ENCODE measurements around the gene TNFSF4. TPM values are rescaled to one million over a fixed set of nuclear protein-coding genes. Genes with fewer than 3 reads are reported as not detected.

Gene TNFSF4
- total and polyA plus RNA-seq, 2 of the 13 experiments (the other 11 are each of a cell fraction or from before 2014, with no cell fraction given), result 2.4 to 7.9 TPM

GRCh38 chr1:173161510-173162221 lies 45.5 kb downstream of the TNFSF4 start:
- intact Hi-C loops (cut with micrococcal nuclease; ENCODE audit: unreplicated experiment), result no loop called here

More at GRCh38 chr1:173161510-173162221, 45.5 kb downstream of the TNFSF4 start:
- TF ChIP-seq ZNF292 (CRISPR knock-in tag; IDR thresholded peaks at IDR 0.05; ENCODE audit: borderline replicate concordance, low read depth) (no peak), ZNF3 (CRISPR knock-in tag; IDR thresholded peaks at IDR 0.05) (no peak), ZNF574 (CRISPR knock-in tag; IDR thresholded peaks at IDR 0.05) (no peak), RBM22 (optimal IDR thresholded peaks at IDR 0.05; ENCODE audit: low read length) (no peak)
- no peak overlapping the region for H3K9ac ChIP-seq (ENCODE audit: insufficient read depth, low read depth, low read length)
- no peaks in the 10 kb centered on the region for H3K9me3 ChIP-seq (ENCODE audit: low read length)
- POLR2A ChIA-PET, result no interaction called here
- FAIRE-seq (no peak), DNase-seq (ENCODE audit: low spot score) (no peak), ATAC-seq (no peak)
- CTCF ChIA-PET (ENCODE audit: low intra/inter-chr PET ratio, low total read pairs), result no interaction called here
- no peaks in the 10 kb centered on the region for H3K79me2 ChIP-seq (ENCODE audit: insufficient read depth, low read length)
- H2AFZ ChIP-seq (ENCODE audit: low read length), result no peak overlapping the region
- H3K27ac ChIP-seq (ENCODE audit: extremely low read length, insufficient read depth, low read length), result no peak overlapping the region
- no peak overlapping the region for H3K4me3 ChIP-seq (replicated peaks in 1 of 3; ENCODE audit: insufficient read depth in 1 of 3, low read depth in 2 of 3, low read length in 3 of 3)
- no peaks in the 10 kb centered on the region for H3K36me3 ChIP-seq (replicated peaks in 1 of 2; ENCODE audit: control insufficient read depth in 1 of 2, insufficient read depth in 2 of 2, low read length in 2 of 2)
- peaks cover 9% of the 10 kb centered on the region; the same call in 1 of the 2 replicates for H3K4me1 ChIP-seq (ENCODE audit: insufficient read depth, low read length)
- no peaks in the 10 kb centered on the region for H3K27me3 ChIP-seq (ENCODE audit: control insufficient read depth in 1 of 2, insufficient read depth in 2 of 2, low read length in 2 of 2)
- no peaks in the 10 kb centered on the region for H4K20me1 ChIP-seq (ENCODE audit: insufficient read depth, low read length)
- WGBS (ENCODE audit: low lambda C conversion rate), result 47% methylated on average over 3 of the region's 3 CpGs
- no TSS peak for BruUV-seq (replicated peaks)
- no peak overlapping the region for H3K4me2 ChIP-seq (ENCODE audit: low read depth, low read length)
- in situ Hi-C loops (cut with HindIII; ENCODE audit: extremely low pct_ligation_motif_present, low pct_unique_long_range_greater_than_20kb), result no loop called here

All from HepG2 (cell line).